ENCODE results near the gene DDX23.
A peak's percentile ranks its signal among the peaks of the same experiment; 100 is the strongest.
"Not testable (repeated sequence)": the region's sequence is repeated elsewhere in the genome, so short reads cannot be mapped to it uniquely, and the experiment has no call there.

Gene DDX23

GRCh38 chr12:48851883-48852733 is at the start of gene DDX23:
DDX23 (minus strand) TSS chr12:48852163; CDS start chr12:48845782, 6,381 bp downstream.
- DNase-seq: peak; percentile 80 to 82

- DNase-seq: no peak
Measured at GRCh38 chr12:48901278-48901677, 49.3 kb upstream of the DDX23 start.

GRCh38 chr12:48899651-48900050 is 47.7 kb upstream of the DDX23 start:
- DNase-seq: no peak

- no peak for DNase-seq
Measured at GRCh38 chr12:48894271-48894670, 42.3 kb upstream of the DDX23 start.

GRCh38 chr12:48890657-48891418 is 38.9 kb upstream of the DDX23 start:
- DNase-seq: peak; percentile 74 to 78

GRCh38 chr12:48889679-48890078 is 37.7 kb upstream of the DDX23 start:
- DNase-seq: no peak

GRCh38 chr12:48883305-48884161 is 31.6 kb upstream of the DDX23 start:
- DNase-seq: no peak

GRCh38 chr12:48882972-48883304 is 31.0 kb upstream of the DDX23 start:
- no peak for DNase-seq

GRCh38 chr12:48882315-48882687 is 30.3 kb upstream of the DDX23 start:
- no peak for DNase-seq

GRCh38 chr12:48881686-48882314 is 29.8 kb upstream of the DDX23 start:
- DNase-seq: no peak

- no peak for DNase-seq
Measured at GRCh38 chr12:48880647-48881046, 28.7 kb upstream of the DDX23 start.

GRCh38 chr12:48878548-48878947 is 26.6 kb upstream of the DDX23 start:
- DNase-seq: no peak

GRCh38 chr12:48875944-48876515 is 24.1 kb upstream of the DDX23 start:
- no peak for DNase-seq

- not testable (repeated sequence) for DNase-seq
Measured at GRCh38 chr12:48873534-48873933, 21.6 kb upstream of the DDX23 start.

GRCh38 chr12:48873096-48873495 is 21.1 kb upstream of the DDX23 start:
- DNase-seq: no peak

- DNase-seq: no peak
Measured at GRCh38 chr12:48869191-48869590, 17.2 kb upstream of the DDX23 start.

- DNase-seq: no peak
Measured at GRCh38 chr12:48868451-48868850, 16.5 kb upstream of the DDX23 start.

GRCh38 chr12:48866052-48866711 is 14.2 kb upstream of the DDX23 start:
- DNase-seq: no peak

GRCh38 chr12:48865281-48866051 is 13.5 kb upstream of the DDX23 start, which contains the start of gene RND1:
RND1 (minus strand) TSS chr12:48865870; CDS start chr12:48865767, 103 bp downstream.
- peak; percentile 75 to 78 for DNase-seq

- no peak for DNase-seq
Measured at GRCh38 chr12:48863291-48863690, 11.3 kb upstream of the DDX23 start.

- DNase-seq: no peak
Measured at GRCh38 chr12:48862760-48863159, 10.8 kb upstream of the DDX23 start.
